NCI-H128 (cell line): ENCODE measurements around the gene ZCWPW1.

Experiments used
- DNase-seq: peaks from one replicate; lab custom pipeline; 2025; ENCODE audit not compliant: unreplicated experiment; lab: John Stamatoyannopoulos, UW

The ZCWPW1 gene

DNA sequence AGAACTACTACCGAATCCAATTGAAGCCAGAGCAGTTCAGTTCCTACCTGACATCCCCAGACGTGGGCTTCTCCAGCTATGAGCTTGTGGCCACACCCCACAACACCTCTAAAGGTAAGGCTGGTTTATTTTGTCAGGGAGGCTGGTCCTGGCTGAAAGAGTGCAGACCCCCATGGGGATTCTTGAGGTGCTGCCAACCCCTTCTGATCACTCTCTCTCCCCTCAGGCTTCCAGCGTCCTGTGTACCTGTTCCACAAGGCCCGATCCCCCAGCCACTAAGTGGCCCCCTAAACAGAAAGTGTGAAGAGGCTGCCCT is 4.7 kb upstream of the ZCWPW1 start:
- DNase-seq: no peak

DNA sequence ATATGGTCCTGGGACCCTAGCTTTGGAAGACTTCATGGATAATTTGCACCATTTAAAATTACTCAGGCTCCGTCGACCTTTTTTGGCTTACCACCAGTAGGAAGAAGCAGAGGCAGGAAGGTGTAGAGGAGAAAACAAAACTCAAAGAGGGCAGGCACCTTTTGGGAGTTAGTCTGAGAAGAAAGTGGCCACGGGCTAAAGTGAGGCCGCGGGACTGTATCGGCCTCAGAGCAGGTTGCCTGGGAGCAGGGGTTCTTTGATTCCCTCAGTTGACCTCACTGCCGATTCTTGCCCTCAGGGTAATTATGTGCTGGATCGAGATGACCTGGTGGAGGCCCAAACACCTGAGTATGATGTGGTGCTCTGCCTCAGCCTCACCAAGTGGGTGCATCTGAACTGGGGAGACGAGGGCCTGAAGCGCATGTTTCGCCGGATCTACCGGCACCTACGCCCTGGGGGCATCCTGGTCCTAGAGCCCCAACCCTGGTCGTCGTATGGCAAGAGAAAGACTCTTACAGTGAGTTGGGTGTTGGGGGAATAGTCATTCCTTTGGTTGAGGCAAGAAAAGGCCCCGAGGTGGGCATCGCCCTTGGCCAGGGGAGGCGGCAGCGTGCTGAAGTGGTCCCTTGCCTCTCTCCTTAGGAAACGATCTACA is 4.2 kb upstream of the ZCWPW1 start:
- DNase-seq: no peak

DNA sequence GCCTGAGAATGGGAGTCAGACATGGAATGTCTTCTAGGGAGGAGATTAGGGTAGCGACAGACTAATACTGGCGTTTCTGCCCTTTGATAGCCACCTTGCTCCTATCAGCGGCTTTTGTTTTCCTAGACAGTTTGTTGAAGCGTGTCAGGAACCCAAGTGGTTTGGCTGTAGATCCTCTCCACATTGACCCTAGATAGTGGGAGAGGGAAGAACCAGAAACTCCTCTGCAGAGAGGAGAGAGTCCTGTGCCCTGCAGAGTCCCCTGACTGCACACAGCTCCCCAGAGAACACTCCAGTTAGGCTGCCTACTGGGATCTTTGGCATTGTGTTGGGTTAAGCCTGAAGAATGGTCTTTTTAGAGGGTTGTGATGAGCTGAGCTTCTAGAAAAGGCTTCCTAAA is 3.5 kb upstream of the ZCWPW1 start:
- DNase-seq: no peak

DNA sequence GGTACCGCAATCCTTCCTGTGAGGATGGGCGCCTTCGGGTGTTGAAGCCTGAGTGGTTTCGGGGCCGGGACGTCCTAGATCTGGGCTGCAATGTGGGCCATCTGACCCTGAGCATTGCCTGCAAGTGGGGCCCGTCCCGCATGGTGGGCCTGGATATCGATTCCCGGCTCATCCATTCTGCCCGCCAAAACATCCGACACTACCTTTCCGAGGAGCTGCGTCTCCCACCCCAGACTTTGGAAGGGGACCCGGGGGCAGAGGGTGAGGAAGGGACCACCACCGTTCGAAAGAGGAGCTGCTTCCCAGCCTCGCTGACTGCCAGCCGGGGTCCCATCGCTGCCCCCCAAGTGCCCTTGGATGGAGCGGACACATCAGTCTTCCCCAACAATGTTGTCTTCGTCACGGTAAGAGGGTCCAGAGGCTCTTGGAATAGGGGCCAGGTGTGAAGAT is 2.8 kb upstream of the ZCWPW1 start:
- no peak for DNase-seq

- DNase-seq: no peak
These were observed 2.2 kb upstream of the ZCWPW1 start for GRCh38 chr7:100430493-100431285.

- peak; percentile 90 for DNase-seq
These were observed 1.4 kb upstream of the ZCWPW1 start, which contains the start of gene MEPCE for GRCh38 chr7:100429637-100430492. TSS of gene MEPCE (plus strand) at chr7:100429831. CDS start at chr7:100430019, 188 bp downstream.

GRCh38 chr7:100428967-100429636 is 599 bp upstream of the ZCWPW1 start:
- peak; percentile 96 for DNase-seq

DNA sequence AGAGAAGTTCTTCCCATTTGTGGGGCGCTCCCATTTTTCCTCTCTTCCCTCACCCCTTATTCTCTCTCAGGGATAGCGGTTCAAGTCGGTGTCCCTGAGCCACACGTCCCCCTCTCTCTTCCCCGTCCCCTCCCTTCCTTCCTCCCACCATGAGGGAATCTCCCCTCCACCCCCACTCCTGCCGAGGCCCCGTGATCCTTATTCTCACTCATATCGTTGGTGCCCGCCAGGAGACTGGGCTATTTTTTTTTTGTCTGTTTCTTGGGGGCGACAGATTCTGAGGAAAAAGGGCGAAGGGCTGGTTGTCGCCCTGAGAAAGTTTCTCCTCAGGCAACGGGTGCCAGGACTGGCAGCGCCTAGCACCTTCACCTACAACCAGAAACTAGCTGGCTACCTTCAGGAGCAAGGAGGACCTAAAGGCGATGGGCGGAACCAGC is 723 bp downstream of the ZCWPW1 start:
- no peak for DNase-seq

GRCh38 chr7:100426516-100426915 is 2.0 kb downstream of the ZCWPW1 start:
- DNase-seq: no peak

- no peak for DNase-seq
These were observed 3.2 kb downstream of the ZCWPW1 start for GRCh38 chr7:100425347-100425746.

GRCh38 chr7:100423315-100423714 is 5.2 kb downstream of the ZCWPW1 start:
- DNase-seq: no peak

GRCh38 chr7:100419660-100420226 is 8.8 kb downstream of the ZCWPW1 start:
- DNase-seq: no peak

DNA sequence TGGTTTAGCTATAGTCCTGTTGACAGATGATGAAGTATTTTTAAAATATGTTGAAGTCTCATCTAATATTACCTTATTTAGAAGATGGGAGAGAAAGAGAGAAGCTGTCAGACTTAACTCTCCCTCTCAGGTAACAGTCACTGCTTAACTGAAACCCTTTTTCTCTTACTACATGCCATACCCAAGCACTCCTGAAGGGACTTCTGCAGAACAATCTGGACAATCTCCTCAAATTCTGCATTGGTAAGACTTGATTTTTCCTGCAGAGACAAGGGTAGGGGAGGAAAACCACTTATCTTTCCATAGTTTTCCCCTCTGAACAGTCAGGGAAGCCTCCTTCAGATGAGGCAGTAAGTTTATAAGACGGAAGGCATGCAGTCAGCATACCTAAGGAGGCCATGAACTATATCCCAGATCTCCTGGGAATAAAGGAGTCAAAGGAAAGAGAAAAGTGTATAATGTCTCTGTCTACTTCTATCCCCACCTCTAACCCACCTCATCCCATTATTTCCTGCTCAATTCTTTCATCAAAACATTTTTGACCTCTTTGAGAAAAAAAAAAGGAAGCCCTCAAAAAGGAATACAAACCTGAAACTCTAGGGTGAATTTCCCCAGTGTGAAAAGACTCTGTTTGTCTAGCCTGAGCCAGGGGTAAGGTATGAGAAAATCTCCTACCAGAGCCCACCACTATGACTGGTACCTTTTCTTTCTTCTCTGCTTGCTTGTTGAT is 9.4 kb downstream of the ZCWPW1 start:
- DNase-seq: no peak

DNA sequence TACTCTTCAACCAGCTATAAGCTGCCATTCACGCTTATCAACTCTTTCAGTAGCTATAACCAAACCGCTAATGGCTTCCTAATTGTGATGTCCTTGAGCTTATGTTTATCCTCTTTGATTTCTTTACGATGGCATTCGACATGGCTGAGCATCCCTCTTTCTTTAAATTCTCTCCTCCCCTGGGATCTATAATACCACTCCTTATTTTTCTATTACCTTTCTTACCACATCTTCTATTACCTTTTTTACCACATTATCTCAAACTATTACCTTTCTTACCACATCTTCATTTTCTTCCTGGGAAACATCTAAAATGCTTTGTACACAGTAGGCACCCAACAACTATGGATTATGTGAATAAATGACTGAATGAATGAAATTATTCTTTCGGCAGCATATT is 13.1 kb downstream of the ZCWPW1 start:
- no peak for DNase-seq

- DNase-seq: no peak
These were observed 14.6 kb downstream of the ZCWPW1 start for GRCh38 chr7:100413889-100414288.

DNA sequence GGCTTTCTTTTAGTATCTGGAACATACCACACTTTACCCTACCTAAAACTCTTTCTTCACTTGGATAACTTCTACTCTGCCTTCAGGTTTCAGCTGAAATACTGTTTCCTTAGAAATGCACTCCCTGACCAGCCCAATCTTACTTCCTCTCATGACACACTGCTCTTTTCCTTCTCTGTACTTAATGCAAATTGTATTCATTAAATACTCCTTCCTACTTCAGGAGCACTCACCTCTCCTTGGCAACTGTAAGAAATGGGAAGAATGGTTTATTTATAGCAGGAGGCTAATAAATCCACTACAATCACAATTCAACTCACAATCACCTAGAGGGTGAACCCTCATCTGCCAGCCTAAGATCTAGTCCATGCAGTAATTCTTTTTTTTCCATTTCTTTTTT is 15.2 kb downstream of the ZCWPW1 start:
- DNase-seq: no peak

DNA sequence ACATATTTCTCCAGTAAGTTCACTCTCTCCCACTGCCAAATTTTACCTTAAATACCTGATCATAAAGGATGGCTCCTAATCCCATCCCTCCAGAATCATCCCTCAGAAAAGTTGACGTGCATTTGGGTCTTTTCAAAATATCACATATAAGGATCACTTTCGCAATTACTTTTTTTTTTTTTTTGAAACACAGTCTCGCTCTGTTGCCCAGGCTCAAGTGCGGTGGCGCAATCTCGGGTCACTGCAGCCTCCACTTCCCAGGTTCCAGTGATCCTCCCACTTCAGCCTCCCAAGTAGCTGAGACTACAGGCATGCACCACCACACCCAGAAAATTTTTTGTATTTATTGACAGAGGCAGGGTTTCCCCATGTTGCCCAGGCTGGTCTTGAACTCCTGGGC is 17.4 kb downstream of the ZCWPW1 start:
- no peak for DNase-seq

GRCh38 chr7:100407285-100408180 is 21.0 kb downstream of the ZCWPW1 start:
- no peak for DNase-seq

DNA sequence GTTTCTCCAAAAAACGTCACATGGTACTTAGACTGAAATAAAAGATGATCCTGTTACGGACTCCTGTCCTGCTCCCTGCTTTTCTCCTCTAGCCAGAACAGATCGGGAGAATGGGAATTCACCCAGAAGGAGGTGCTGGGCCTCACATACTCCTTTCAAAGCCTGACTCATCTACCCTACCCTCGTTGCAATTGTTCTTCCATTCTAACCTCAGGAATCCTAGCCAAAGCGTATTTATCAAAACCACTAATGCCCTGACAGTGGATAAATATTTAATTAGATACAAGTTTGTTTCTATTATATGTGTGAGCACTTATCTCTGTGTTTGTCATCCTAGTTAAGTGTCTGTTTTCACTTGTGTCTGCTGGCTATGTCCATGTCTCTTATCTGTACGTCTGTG is 21.7 kb downstream of the ZCWPW1 start:
- no peak for DNase-seq
